Lung (tissue), 12 donors: Measurements from ENCODE around the gene ASS1. TPM values are rescaled to one million over a fixed set of nuclear protein-coding genes. Genes with fewer than 3 reads are reported as not detected.

ENCODE experiments used
- ATAC-seq: fragments of 200-7000 bp; cut with Tn5 transposase; one replicate; pipeline ENCODE4 v1.9.1; 2020; ENCODE audit warnings: moderate number of reproducible peaks; ENCODE audit not compliant: insufficient read depth, low FRiP score
- DNase-seq, 3 donors: peaks; one replicate each; pipeline ENCODE4 v3.0.0-alpha.2; 2013 to 2017
- H3K27ac ChIP-seq, 2 donors: one replicate each; pipeline ENCODE4 v1.5.1; 2013; ENCODE audit warnings: mild to moderate bottlenecking in 2 of 2, moderate library complexity in 2 of 2, control low read depth in 1 of 2, inconsistent platforms in 1 of 2, low read depth in 1 of 2, low read length in 1 of 2
- H3K27me3 ChIP-seq, 3 donors: one replicate each; pipeline ENCODE4 v1.5.1; 2013; ENCODE audit warnings: low read length in 2 of 3; ENCODE audit not compliant: control insufficient read depth in 3 of 3, insufficient read depth in 3 of 3
- H3K36me3 ChIP-seq, 4 donors: one replicate each; pipeline ENCODE4 v1.5.1; 2013; ENCODE audit warnings: low read length in 4 of 4, mild to moderate bottlenecking in 1 of 4, moderate library complexity in 1 of 4; ENCODE audit not compliant: control insufficient read depth in 4 of 4, insufficient read depth in 4 of 4
- H3K4me1 ChIP-seq, 5 donors: one replicate each; pipeline ENCODE4 v1.5.1; 2013; ENCODE audit warnings: low read length in 5 of 5, mild to moderate bottlenecking in 2 of 5, moderate library complexity in 1 of 5; ENCODE audit not compliant: control insufficient read depth in 5 of 5, insufficient read depth in 5 of 5
- H3K4me3 ChIP-seq: one replicate; pipeline ENCODE4 v1.5.1; 2013; ENCODE audit warnings: mild to moderate bottlenecking, control low read depth, moderate library complexity
- H3K9ac ChIP-seq, 2 donors: one replicate each; pipeline ENCODE4 v1.5.1; 2013; ENCODE audit warnings: low read length in 2 of 2, control low read depth in 1 of 2; ENCODE audit not compliant: insufficient read depth in 1 of 2
- H3K9me3 ChIP-seq, 4 donors: one replicate each; pipeline ENCODE4 v1.5.1; 2013; ENCODE audit warnings: low read length in 3 of 4, mild to moderate bottlenecking in 1 of 4, moderate library complexity in 1 of 4; ENCODE audit not compliant: control insufficient read depth in 4 of 4, insufficient read depth in 3 of 4
- CTCF ChIP-seq: IDR thresholded peaks from 2 replicates; pipeline ENCODE4 v1.5.1; 2012; ENCODE audit warnings: mild to moderate bottlenecking; ENCODE audit errors: control extremely low read depth, extremely low read depth
- WGBS, 2 donors: extraction: QIAGEN DNeasy Blood & Tissue Kit; methylation state at CpG; one replicate each; pipeline ENCODE4 v1.1.7; 2013; 5-methylcytosine and 5-hydroxymethylcytosine counted together
- polyA plus RNA-seq, 2 donors: library from polyadenylated mRNA; stranded (reverse); fragments of 200-250 nt; gene quantifications; one replicate each; pipeline ENCODE4 v1.2.1, GENCODE V29; 2013
- total RNA-seq, 2 donors: library from RNA; depleted of rRNA in 1 of 2; stranded (reverse); fragments of >200 nt in 1 of 2; gene quantifications; one replicate each; pipeline ENCODE4 v1.2.1, GENCODE V29; 2014 to 2021
- donor health status: control.
- donor health status: control.
- donor health status: Bipolar disorder and iron deficiency.
- donor health status: healthy.
- donor health status: DM: yes; HTN: yes; CAD: no.

The ASS1 gene
- total and polyA plus RNA-seq, 4 donors: 51.2 to 165 (median 112) TPM

GRCh38 chr9:130542457-130543228, 97.9 kb downstream of the ASS1 start:
- H3K9ac ChIP-seq: no peak overlapping the region
- H3K4me3 ChIP-seq: no peak overlapping the region
- H3K4me1 ChIP-seq: no peaks in the 10 kb centered on the region
- ATAC-seq (no peak), DNase-seq (no peak)
- H3K27ac ChIP-seq: no peak overlapping the region
- no peaks in the 10 kb centered on the region for H3K36me3 ChIP-seq
- peaks cover 0 to 35% (median 13%) of the 10 kb centered on the region in 3 donors for H3K27me3 ChIP-seq
- no peak for TF ChIP-seq CTCF
- no peaks in the 10 kb centered on the region for H3K9me3 ChIP-seq
- 68 to 73% methylated on average over 7 of the region's 7 CpGs for WGBS, 2 donors

- TF ChIP-seq CTCF: no peak
- Histone ChIP-seq H3K4me1 (no peaks in the 10 kb centered on the region), H3K36me3 (no peaks in the 10 kb centered on the region), H3K4me3 (no peak overlapping the region), H3K27me3 (peaks cover 0 to 28% (median 12%) of the 10 kb centered on the region in 3 donors), H3K9ac (no peak overlapping the region), H3K27ac (no peak overlapping the region), H3K9me3 (no peaks in the 10 kb centered on the region)
- 65% methylated on average over 8 of the region's 8 CpGs for WGBS, 2 donors
- ATAC-seq: no peak
- no peak for DNase-seq
Observed at GRCh38 chr9:130543368-130543767, 98.6 kb downstream of the ASS1 start.

- Histone ChIP-seq H3K27me3 (peaks cover 0 to 23% (median 7%) of the 10 kb centered on the region in 3 donors), H3K9ac (no peak overlapping the region), H3K9me3 (no peaks in the 10 kb centered on the region), H3K4me3 (no peak overlapping the region), H3K36me3 (no peaks in the 10 kb centered on the region), H3K4me1 (no peaks in the 10 kb centered on the region), H3K27ac (no peak overlapping the region)
- TF ChIP-seq CTCF: no peak
- 58% methylated on average over 6 of the region's 6 CpGs for WGBS, 2 donors
- DNase-seq: no peak
- no peak for ATAC-seq
Observed at GRCh38 chr9:130543859-130544258, 99.1 kb downstream of the ASS1 start.
